Measurements from ENCODE around the gene ARFGAP2. TPM values are rescaled to one million over a fixed set of nuclear protein-coding genes. Genes with fewer than 3 reads are reported as not detected.
A peak's percentile ranks its signal among the peaks of the same experiment; 100 is the strongest.

ARFGAP2 gene
- total RNA-seq, 1 experiment from 2014 or later: 97.5 TPM

DNA sequence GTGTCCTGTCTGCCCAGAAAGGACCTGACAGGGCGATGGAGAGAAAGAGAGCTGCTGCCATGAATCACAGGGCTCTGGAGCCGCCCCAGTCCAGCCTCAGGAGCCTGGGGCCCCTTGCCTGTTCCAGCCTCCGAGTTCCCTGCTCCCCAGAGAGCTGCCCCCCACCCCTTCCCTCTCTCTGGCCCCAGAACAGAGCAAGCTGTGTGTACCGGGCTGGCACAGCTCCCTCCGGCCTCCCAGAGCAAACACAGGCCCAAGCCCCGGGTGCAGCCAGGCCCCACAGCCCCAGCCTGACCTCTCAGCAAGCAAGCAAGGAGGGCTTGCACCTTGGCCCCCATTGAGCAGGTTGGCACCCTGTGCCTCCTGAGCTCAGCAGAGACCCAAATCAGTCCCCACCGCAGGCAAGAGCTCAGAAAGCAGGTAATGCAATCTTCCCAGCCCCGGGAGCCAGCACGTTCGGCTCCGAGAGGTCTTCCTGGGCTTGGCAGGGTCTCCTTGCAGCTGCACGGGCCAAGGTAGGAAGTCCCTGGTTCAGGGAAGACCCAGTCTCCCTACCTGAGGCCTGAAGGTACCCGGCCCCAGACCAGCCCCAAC, 8.1 kb upstream of the ARFGAP2 start:
- H3K4me3 ChIP-seq (ENCODE audit: low read length): peak overlapping the region; percentile 90
- ChIA-PET CTCF (interaction anchor here (0.6 to 1.5 kb wide), 9 partner anchors 29 to 170 kb away, joined by 3 to 20 read pairs (median 10); partner anchors contain the start of genes ACP2 and NR1H3), POLR2A (ENCODE audit: unreplicated experiment) (interaction anchor here (0.8 to 1.3 kb wide), 4 partner anchors 24 to 64 kb away, joined by 3 to 16 read pairs (median 9); partner anchors contain the start of genes ACP2 and DDB2)
- H4K20me1 ChIP-seq (ENCODE audit: low read length): no peaks in the 10 kb centered on the region
- no peaks in the 10 kb centered on the region for H3F3A ChIP-seq (ENCODE audit: low read length, unreplicated experiment)
- H3K4me1 ChIP-seq (ENCODE audit: insufficient read depth, low read length): peaks cover 21% of the 10 kb centered on the region
- intact Hi-C loops (cut with micrococcal nuclease): loop anchor here (1.0 kb wide), 1 partner anchor 29 kb away; the partner anchor contains the start of gene DDB2
- peak overlapping the region; percentile 92 for H3K4me2 ChIP-seq (ENCODE audit: low read length)
- peak overlapping the region; percentile 76; the same call in 1 of the 2 replicates for H2AFZ ChIP-seq (ENCODE audit: low read length)
- ATAC-seq: peak; percentile 24
- DNase-seq: no peak
- 0 out of 2 replicates have a peak, but pooled peaks cover 3% of the 10 kb centered on the region for H3K36me3 ChIP-seq (ENCODE audit: low read depth, low read length)
- H3K27me3 ChIP-seq (ENCODE audit: low read length): no peaks in the 10 kb centered on the region
- TF ChIP-seq EZH2phosphoT487 (IDR thresholded peaks at IDR 0.05; ENCODE audit: borderline replicate concordance, low read length) (no peak), CTCF (conservative IDR thresholded peaks at IDR 0.05; ENCODE audit: low read depth, low read length) (no peak), EZH2 (IDR thresholded peaks at IDR 0.05; ENCODE audit: low read length, unreplicated experiment) (no peak)
- H3K79me2 ChIP-seq (ENCODE audit: low read length): peaks cover 46% of the 10 kb centered on the region
- H3K9me3 ChIP-seq (ENCODE audit: low read length): no peaks in the 10 kb centered on the region
- no peaks in the 10 kb centered on the region for H3K9me2 ChIP-seq (replicated peaks; ENCODE audit: low read length)
- no TSS peak for BruUV-seq (replicated peaks)
- peak overlapping the region; percentile 85 for H3K9ac ChIP-seq (ENCODE audit: low read length)
- peak overlapping the region; percentile 81 for H3K27ac ChIP-seq (ENCODE audit: low read length)

- Histone ChIP-seq H2AFZ (ENCODE audit: low read length) (no peak overlapping the region), H3K4me2 (ENCODE audit: low read length) (peak overlapping the region; percentile 92), H3K36me3 (ENCODE audit: low read depth, low read length) (peaks cover 10% of the 10 kb centered on the region; the same call in 1 of the 2 replicates), H3K9me2 (replicated peaks; ENCODE audit: low read length) (no peaks in the 10 kb centered on the region), H3K4me1 (ENCODE audit: insufficient read depth, low read length) (peaks cover 13% of the 10 kb centered on the region), H3F3A (ENCODE audit: low read length, unreplicated experiment) (no peaks in the 10 kb centered on the region), H3K9ac (ENCODE audit: low read length) (no peak overlapping the region), H3K4me3 (ENCODE audit: low read length) (peak overlapping the region; percentile 90; the same call in 1 of the 2 replicates), H4K20me1 (ENCODE audit: low read length) (no peaks in the 10 kb centered on the region), H3K9me3 (ENCODE audit: low read length) (no peaks in the 10 kb centered on the region), H3K27ac (ENCODE audit: low read length) (no peak overlapping the region), H3K79me2 (ENCODE audit: low read length) (peaks cover 46% of the 10 kb centered on the region), H3K27me3 (ENCODE audit: low read length) (no peaks in the 10 kb centered on the region)
- no peak for DNase-seq
- BruUV-seq (replicated peaks): no TSS peak
- no peak for ATAC-seq
- TF ChIP-seq EZH2phosphoT487 (IDR thresholded peaks at IDR 0.05; ENCODE audit: borderline replicate concordance, low read length) (no peak), CTCF (conservative IDR thresholded peaks at IDR 0.05; ENCODE audit: low read depth, low read length) (no peak), EZH2 (IDR thresholded peaks at IDR 0.05; ENCODE audit: low read length, unreplicated experiment) (no peak)
- intact Hi-C loops (cut with micrococcal nuclease): no loop called here
- CTCF ChIA-PET: no interaction called here
- POLR2A ChIA-PET (ENCODE audit: unreplicated experiment): no interaction called here
These were observed 7.3 kb upstream of the ARFGAP2 start for GRCh38 chr11:47183969-47184368.
